Thyroid gland (tissue), 4 donors: ENCODE measurements around the gene RNPEPL1.

ENCODE experiments used
- CTCF ChIP-seq, 6 experiments: fragments of 200-600 bp in 3 of 6; fragments of 450-650 bp in 3 of 6; sonication (generic) in 3 of 6; IDR thresholded peaks; one replicate each; pipeline ENCODE4 v1.5.1; 2016 to 2019; ENCODE audit warnings: antibody characterized with exemption in 6 of 6, mild to moderate bottlenecking in 2 of 6, inconsistent platforms in 1 of 6, moderate library complexity in 1 of 6
- POLR2A ChIP-seq, 2 donors: fragments of 450-650 bp; IDR thresholded peaks; one replicate each; pipeline ENCODE4 v1.6.1; 2017; ENCODE audit warnings: antibody characterized with exemption in 2 of 2, mild to moderate bottlenecking in 2 of 2, moderate library complexity in 1 of 2

- no peak for TF ChIP-seq CTCF (IDR thresholded peaks at IDR 0.05)
- no peak for TF ChIP-seq POLR2A (IDR thresholded peaks at IDR 0.05)
Observed at GRCh38 chr2:240591226-240591625, 22.9 kb downstream of the RNPEPL1 start.
